GM12878 (cell line): Measurements from ENCODE around the gene DYNC1LI1. TPM values are rescaled to one million over a fixed set of nuclear protein-coding genes. Genes with fewer than 3 reads are reported as not detected.

Experiments used
- ATAC-seq: fragments of 200-7000 bp; cut with Tn5 transposase; 3 replicates; pipeline ENCODE4 v1.9.1; 2020; ENCODE audit warnings: mild to moderate bottlenecking, moderate library complexity
- BruUV-seq: library from RNA; stranded (reverse); fragments of 400-500 nt; replicated peaks from 2 replicates; lab custom pipeline; 2021; lab: Mats Ljungman, UMichigan
- CTCF ChIA-PET: fragments of 300-600 bp; sonication (Branson Sonifier 250); formaldehyde crosslinking; extraction: SDS; loops from one replicate; lab custom pipeline; 2021; ENCODE audit warnings: inconsistent platforms; lab: Yijun Ruan, JAX
- POLR2A ChIA-PET: fragments of 350-600 bp; formaldehyde crosslinking; extraction: SDS; loops from one replicate; lab custom pipeline; 2021; ENCODE audit warnings: inconsistent platforms; lab: Charles Lee
- RAD21 ChIA-PET: fragments of 300-600 bp; sonication (Branson Sonifier 250); formaldehyde crosslinking; loops from one replicate; lab custom pipeline; 2023; ENCODE audit warnings: antibody characterized with exemption; ENCODE audit not compliant: unreplicated experiment; lab: Charles Lee
- SMC1A ChIA-PET: fragments of 300-600 bp; sonication (Branson Sonifier 250); formaldehyde crosslinking; loops from one replicate; lab custom pipeline; 2023; ENCODE audit not compliant: unreplicated experiment, uncharacterized antibody; lab: Charles Lee
- DNase-seq: peaks from one replicate; pipeline ENCODE4 v3.0.0-alpha.2; 2011; ENCODE audit warnings: low read depth, low spot score
- FAIRE-seq: peaks from 3 replicates; lab custom pipeline; 2011; peaks lifted over from hg19 to GRCh38; lab: Jason Lieb, UNC
- H2AFZ ChIP-seq: 2 replicates; pipeline ENCODE4 v1.6.0; 2011; ENCODE audit warnings: low read depth, low read length, control low read depth; ENCODE audit not compliant: control insufficient read depth
- H3K27ac ChIP-seq: 2 replicates; pipeline ENCODE4 v1.5.1; 2011; ENCODE audit warnings: control low read depth; ENCODE audit not compliant: control insufficient read depth, insufficient read depth
- H3K27me3 ChIP-seq, 2 experiments: replicated peaks in 1 of 2; 2 replicates each; pipeline versions ENCODE4 v1.6.0 to v1.6.1; 2011; ENCODE audit warnings: low read length in 1 of 2; ENCODE audit not compliant: control insufficient read depth in 2 of 2, insufficient read depth in 2 of 2
- H3K36me3 ChIP-seq, 2 experiments: 2 replicates each; pipeline ENCODE4 v1.5.1; 2011; ENCODE audit warnings: low read length in 1 of 2; ENCODE audit not compliant: control insufficient read depth in 2 of 2, insufficient read depth in 2 of 2
- H3K4me1 ChIP-seq: 2 replicates; pipeline ENCODE4 v1.6.1; 2011; ENCODE audit warnings: mild to moderate bottlenecking, low read length, moderate library complexity, mixed read lengths; ENCODE audit not compliant: control insufficient read depth, insufficient read depth
- H3K4me2 ChIP-seq: 2 replicates; pipeline ENCODE4 v1.6.0; 2011; ENCODE audit warnings: control low read depth; ENCODE audit not compliant: control insufficient read depth, insufficient read depth
- H3K4me3 ChIP-seq: fragments of 200-600 bp; sonication (generic); 2 replicates; pipeline ENCODE4 v1.5.1; 2016
- H3K79me2 ChIP-seq: 2 replicates; pipeline ENCODE4 v1.6.0; 2011; ENCODE audit warnings: low read length; ENCODE audit not compliant: control insufficient read depth, insufficient read depth
- H3K9ac ChIP-seq: 2 replicates; pipeline ENCODE4 v1.8.0; 2011; ENCODE audit warnings: low read length, control low read depth, mixed read lengths; ENCODE audit not compliant: control insufficient read depth, insufficient read depth
- H3K9me3 ChIP-seq: replicated peaks from 3 replicates; pipeline ENCODE4 v1.5.1; 2011; ENCODE audit warnings: mild to moderate bottlenecking, low read length; ENCODE audit not compliant: control insufficient read depth, insufficient read depth
- H4K20me1 ChIP-seq: 2 replicates; pipeline ENCODE4 v1.6.0; 2011; ENCODE audit not compliant: control insufficient read depth, insufficient read depth
- KDM1A ChIP-seq: fragments of 200-600 bp; sonication (generic); IDR thresholded peaks from 2 replicates; pipeline ENCODE4 v1.6.1; 2016; ENCODE audit warnings: borderline replicate concordance
- SMARCA5 ChIP-seq: fragments of 450-650 bp; IDR thresholded peaks from 2 replicates; pipeline ENCODE4 v1.6.1; 2017; ENCODE audit warnings: mild to moderate bottlenecking
- ZNF622 ChIP-seq: fragments of 450-650 bp; IDR thresholded peaks from 2 replicates; pipeline ENCODE4 v1.6.1; 2017; ENCODE audit warnings: mild to moderate bottlenecking, inconsistent platforms
- WGBS: methylation state at CpG from one replicate; pipeline ENCODE4 v1.1.6; 2016; ENCODE audit warnings: low lambda C conversion rate; ENCODE audit not compliant: insufficient replicate concordance, insufficient coverage; ENCODE audit errors: missing lambda C conversion rate; 5-methylcytosine and 5-hydroxymethylcytosine counted together
- in situ Hi-C: fragments of 300-500 bp; cut with MboI; formaldehyde crosslinking; loops from 9 replicates; pipeline ENCODE4 v1.14.3; 2018; ENCODE audit warnings: mixed read lengths
- intact Hi-C: fragments of 100-400 bp; cut with micrococcal nuclease; formaldehyde crosslinking; loops from one replicate; pipeline ENCODE4 v1.14.2; 2022; ENCODE audit not compliant: unreplicated experiment
- polyA plus RNA-seq, 11 experiments: library from polyadenylated mRNA; depleted of rRNA in 4 of 11; unstranded in 6 of 11; stranded (reverse) in 5 of 11; fragments of >200 nt; fragmentation: Nextera tagmentation in 4 of 11; fragmentation: Illumina TruSeq in 1 of 11; extraction: Ambion mirVana in 4 of 11; extraction: Trizol in 1 of 11; gene quantifications; 1 replicate in 1 of 11; 2 replicates in 10 of 11; pipeline versions ENCODE4 v1.2.1 to v1.2.3, GENCODE V29; 2011 to 2016; ENCODE audit warnings: inconsistent platforms in 2 of 11, missing spikeins in 2 of 11, low read depth in 1 of 11
- total RNA-seq, 4 experiments: library from RNA; depleted of rRNA in 3 of 4; stranded (reverse); fragments of >200 nt in 3 of 4; fragmentation: Illumina TruSeq in 1 of 4; extraction: Trizol in 1 of 4; gene quantifications; 2 replicates each; pipeline versions ENCODE4 v1.2.1 to v1.2.3, GENCODE V29; 2013 to 2021
- TF ChIP-seq, protein P1 (sequence below): fragments of 450-650 bp; IDR thresholded peaks from 2 replicates; pipeline ENCODE4 v1.6.1; 2016; ENCODE audit warnings: mild to moderate bottlenecking
- TF ChIP-seq, protein P2 (sequence below): fragments of 450-650 bp; formaldehyde crosslinking; IDR thresholded peaks from 2 replicates; pipeline ENCODE4 v1.4.0; 2020; ENCODE audit warnings: mild to moderate bottlenecking, moderate library complexity

DYNC1LI1 gene
- total and polyA plus RNA-seq, 10 of the 15 experiments (the other 5 are each of a cell fraction or from before 2014, with no cell fraction given), result 11.5 to 51.7 (median 32.0) TPM

DNA sequence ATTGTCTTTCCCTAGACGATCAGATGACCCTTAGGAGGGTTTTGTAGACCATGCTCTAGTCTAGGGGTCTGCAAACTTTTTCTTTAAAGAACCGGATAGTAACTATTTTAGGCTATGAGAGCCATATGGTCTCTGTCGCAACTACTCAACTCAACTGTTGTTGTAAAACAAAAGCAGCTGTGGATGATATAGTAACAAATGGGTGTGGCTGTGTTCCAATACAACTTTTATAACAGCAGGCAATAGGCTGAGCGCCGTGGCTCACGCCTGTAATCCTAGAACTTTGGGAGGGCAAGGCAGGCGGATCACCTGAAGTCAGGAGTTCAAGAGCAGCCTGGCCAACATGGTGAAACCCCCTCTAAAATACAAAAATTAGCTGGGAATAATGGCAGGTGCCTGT, 61.9 kb downstream of the DYNC1LI1 start (continued):
- TF ChIP-seq, protein P1, sequence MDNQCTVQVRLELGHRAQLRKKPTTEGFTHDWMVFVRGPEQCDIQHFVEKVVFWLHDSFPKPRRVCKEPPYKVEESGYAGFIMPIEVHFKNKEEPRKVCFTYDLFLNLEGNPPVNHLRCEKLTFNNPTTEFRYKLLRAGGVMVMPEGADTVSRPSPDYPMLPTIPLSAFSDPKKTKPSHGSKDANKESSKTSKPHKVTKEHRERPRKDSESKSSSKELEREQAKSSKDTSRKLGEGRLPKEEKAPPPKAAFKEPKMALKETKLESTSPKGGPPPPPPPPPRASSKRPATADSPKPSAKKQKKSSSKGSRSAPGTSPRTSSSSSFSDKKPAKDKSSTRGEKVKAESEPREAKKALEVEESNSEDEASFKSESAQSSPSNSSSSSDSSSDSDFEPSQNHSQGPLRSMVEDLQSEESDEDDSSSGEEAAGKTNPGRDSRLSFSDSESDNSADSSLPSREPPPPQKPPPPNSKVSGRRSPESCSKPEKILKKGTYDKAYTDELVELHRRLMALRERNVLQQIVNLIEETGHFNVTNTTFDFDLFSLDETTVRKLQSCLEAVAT, result no peak
- TF ChIP-seq ZNF622 (no peak), SMARCA5 (no peak)
- TF ChIP-seq, protein P2, sequence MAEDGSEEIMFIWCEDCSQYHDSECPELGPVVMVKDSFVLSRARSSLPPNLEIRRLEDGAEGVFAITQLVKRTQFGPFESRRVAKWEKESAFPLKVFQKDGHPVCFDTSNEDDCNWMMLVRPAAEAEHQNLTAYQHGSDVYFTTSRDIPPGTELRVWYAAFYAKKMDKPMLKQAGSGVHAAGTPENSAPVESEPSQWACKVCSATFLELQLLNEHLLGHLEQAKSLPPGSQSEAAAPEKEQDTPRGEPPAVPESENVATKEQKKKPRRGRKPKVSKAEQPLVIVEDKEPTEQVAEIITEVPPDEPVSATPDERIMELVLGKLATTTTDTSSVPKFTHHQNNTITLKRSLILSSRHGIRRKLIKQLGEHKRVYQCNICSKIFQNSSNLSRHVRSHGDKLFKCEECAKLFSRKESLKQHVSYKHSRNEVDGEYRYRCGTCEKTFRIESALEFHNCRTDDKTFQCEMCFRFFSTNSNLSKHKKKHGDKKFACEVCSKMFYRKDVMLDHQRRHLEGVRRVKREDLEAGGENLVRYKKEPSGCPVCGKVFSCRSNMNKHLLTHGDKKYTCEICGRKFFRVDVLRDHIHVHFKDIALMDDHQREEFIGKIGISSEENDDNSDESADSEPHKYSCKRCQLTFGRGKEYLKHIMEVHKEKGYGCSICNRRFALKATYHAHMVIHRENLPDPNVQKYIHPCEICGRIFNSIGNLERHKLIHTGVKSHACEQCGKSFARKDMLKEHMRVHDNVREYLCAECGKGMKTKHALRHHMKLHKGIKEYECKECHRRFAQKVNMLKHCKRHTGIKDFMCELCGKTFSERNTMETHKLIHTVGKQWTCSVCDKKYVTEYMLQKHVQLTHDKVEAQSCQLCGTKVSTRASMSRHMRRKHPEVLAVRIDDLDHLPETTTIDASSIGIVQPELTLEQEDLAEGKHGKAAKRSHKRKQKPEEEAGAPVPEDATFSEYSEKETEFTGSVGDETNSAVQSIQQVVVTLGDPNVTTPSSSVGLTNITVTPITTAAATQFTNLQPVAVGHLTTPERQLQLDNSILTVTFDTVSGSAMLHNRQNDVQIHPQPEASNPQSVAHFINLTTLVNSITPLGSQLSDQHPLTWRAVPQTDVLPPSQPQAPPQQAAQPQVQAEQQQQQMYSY (CRISPR knock-in tag), result no peak
- TF ChIP-seq, all 136 proteins: peak for 0

DNA sequence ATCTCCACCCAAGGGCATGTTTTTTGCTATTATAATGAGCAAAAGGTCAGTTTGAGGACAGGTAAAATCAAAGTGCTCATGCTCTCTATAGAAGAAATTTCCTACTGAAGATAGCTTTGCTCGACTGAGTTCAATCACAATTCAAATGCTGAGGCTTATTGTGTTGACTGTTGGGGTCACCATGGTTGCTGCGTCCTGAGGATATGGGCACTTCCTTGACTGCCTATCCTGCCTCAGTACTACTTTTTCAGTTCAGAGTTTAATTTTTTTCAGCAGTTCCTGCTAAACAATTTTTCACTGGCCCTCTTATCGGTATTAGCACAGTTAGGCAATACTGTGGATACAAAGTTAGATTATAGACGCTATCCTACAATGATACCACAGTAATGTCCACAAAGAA, 64.2 kb downstream of the DYNC1LI1 start:
- DNase-seq (no peak), ATAC-seq (no peak), FAIRE-seq (no peak)
- Histone ChIP-seq H3K4me3 (no peak overlapping the region), H3K27me3 (no peaks in the 10 kb centered on the region), H3K4me1 (no peaks in the 10 kb centered on the region), H4K20me1 (no peaks in the 10 kb centered on the region), H3K27ac (no peak overlapping the region), H2AFZ (no peak overlapping the region), H3K36me3 (no peaks in the 10 kb centered on the region), H3K9ac (no peak overlapping the region), H3K4me2 (no peak overlapping the region), H3K79me2 (peaks cover 9% of the 10 kb centered on the region), H3K9me3 (no peaks in the 10 kb centered on the region)
- SMC1A ChIA-PET, result interaction anchor here (0.7 to 2.1 kb wide), 8 partner anchors 15 to 151 kb away, joined by 3 to 10 read pairs (median 3); no protein-coding TSS in a partner anchor
- RAD21 ChIA-PET, result interaction anchor here (1.2 to 1.9 kb wide), 4 partner anchors 9 to 274 kb away, joined by 3 to 4 read pairs (median 4); no protein-coding TSS in a partner anchor
- CTCF ChIA-PET, result interaction anchor here (0.9 to 1.6 kb wide), 5 partner anchors 39 to 161 kb away, joined by 3 to 4 read pairs (median 4); no protein-coding TSS in a partner anchor
- no TSS peak for BruUV-seq
- 40% methylated on average over 4 of the region's 4 CpGs for WGBS
- POLR2A ChIA-PET, result no interaction called here
- intact Hi-C loops, result no loop called here
- in situ Hi-C loops, result loop anchor here (5.0 to 10.0 kb wide), 3 partner anchors 161 to 578 kb away; no protein-coding TSS in a partner anchor
- no peak for TF ChIP-seq KDM1A
- TF ChIP-seq, all 136 proteins: peak for 0
